GM12873 (cell line): ENCODE data around the gene SV2C.

Experiments
- CTCF ChIP-seq: IDR thresholded peaks from 2 replicates; pipeline ENCODE4 v1.5.1; 2012; ENCODE audit warnings: low read depth, mild to moderate bottlenecking, moderate library complexity, low read length, control low read depth; ENCODE audit not compliant: insufficient read depth; ENCODE audit errors: missing control alignments

SV2C gene

GRCh38 chr5:76209297-76209696 lies 126.1 kb downstream of the SV2C start:
- TF ChIP-seq CTCF: peak; percentile 42

GRCh38 chr5:76210946-76211345 lies 127.8 kb downstream of the SV2C start:
- no peak for TF ChIP-seq CTCF

DNA sequence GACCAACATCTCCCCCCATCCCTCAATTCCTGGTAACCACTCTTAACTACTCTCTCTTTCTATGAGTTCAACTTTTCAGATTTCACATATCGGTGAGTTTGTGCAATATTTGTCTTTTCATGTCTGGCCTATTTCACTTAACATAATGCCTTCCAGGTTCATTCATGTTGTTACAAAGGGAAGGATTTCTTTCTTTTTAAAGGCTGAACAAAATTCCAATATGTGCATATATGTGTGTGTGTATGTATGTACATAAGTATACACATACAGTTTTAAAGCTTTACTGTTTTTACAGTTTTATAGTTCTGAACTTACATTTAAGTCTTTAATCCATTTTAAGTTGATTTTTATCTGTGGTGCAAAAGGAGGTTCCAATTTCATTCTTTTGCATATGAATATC lies 130.7 kb downstream of the SV2C start:
- no peak for TF ChIP-seq CTCF

- no peak for TF ChIP-seq CTCF
Measured at GRCh38 chr5:76216748-76217147, 133.6 kb downstream of the SV2C start.

DNA sequence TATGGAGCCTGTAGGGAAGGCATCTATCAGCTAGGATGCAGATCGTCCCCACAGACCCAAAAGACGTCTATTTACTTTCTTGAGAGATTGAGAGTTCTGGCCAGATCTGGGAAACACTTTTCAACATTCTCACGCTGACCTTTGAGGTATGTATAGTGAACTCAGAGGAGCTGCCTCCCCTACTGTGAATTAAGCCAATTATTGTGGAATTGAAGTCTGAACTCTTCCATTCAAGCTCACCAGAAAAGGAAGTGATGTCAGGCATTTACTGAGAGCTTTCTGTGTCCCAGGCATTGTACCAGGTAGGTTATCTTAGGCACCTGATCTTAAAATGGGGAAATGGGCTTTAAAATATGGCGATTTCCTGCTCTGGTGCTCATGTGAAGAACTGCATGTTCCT lies 136.5 kb downstream of the SV2C start:
- no peak for TF ChIP-seq CTCF

DNA sequence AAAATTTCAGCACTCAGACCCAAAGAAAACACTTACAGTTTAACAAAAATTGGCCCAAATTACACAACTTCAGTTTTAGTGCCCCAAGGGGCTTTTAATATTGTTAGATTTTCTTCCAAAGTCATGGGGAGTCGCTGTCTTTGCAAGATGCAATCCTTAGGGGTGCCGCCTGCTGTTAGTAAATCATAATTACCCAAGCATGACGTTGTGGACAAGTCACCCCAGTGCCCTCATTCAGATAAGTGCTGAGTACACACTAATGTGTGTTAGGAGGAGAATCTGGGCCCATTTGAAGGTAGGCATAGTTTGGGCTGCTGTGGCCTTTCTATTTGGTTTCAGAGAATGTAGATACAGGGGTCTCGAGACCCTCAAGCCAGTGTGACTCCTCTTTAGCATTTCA lies 138.1 kb downstream of the SV2C start:
- no peak for TF ChIP-seq CTCF

DNA sequence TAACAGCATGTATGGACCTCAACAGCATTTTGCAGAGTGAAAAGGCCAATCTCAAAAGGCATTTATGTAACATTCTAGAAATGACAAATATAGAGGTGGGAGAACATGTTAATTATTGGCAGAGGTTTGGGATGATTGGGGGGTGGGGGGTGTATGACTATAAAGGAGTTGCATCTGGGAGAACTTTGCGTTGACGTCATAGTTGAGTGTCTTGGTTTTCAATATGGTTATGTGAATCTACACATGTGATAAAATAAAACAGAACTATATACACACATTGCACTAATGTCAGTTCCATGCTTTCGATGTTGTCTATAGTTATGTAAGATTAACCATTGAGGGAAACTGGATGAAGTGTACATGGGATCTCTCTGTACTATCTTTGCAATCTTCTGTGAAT lies 139.1 kb downstream of the SV2C start:
- no peak for TF ChIP-seq CTCF
